SK-N-MC (cell line): ENCODE data around the gene ABCB9.
"Not testable (repeated sequence)": the region's sequence is repeated elsewhere in the genome, so short reads cannot be mapped to it uniquely, and the experiment has no call there.

ENCODE experiments used
- DNase-seq: peaks from one replicate; pipeline ENCODE4 v3.0.0-alpha.2; 2011; ENCODE audit warnings: low read depth, low spot score
- H3K27ac ChIP-seq: fragments of 200-600 bp; sonication (generic); 2 replicates; pipeline ENCODE4 v1.5.1; 2016; ENCODE audit warnings: mixed run types
- H3K36me3 ChIP-seq: fragments of 200-600 bp; sonication (generic); 2 replicates; pipeline ENCODE4 v1.6.1; 2017; ENCODE audit warnings: antibody characterized with exemption, low read length, mixed read lengths; ENCODE audit not compliant: insufficient read depth
- H3K4me3 ChIP-seq: fragments of 200-600 bp; sonication (generic); 2 replicates; pipeline ENCODE4 v1.5.1; 2016
- H3K9ac ChIP-seq: fragments of 200-600 bp; sonication (generic); 2 replicates; pipeline ENCODE4 v1.8.0; 2017; ENCODE audit warnings: mixed run types, mixed read lengths; ENCODE audit not compliant: insufficient read length
- H3K9me3 ChIP-seq: fragments of 200-600 bp; sonication (generic); 2 replicates; pipeline ENCODE4 v1.6.1; 2017; ENCODE audit warnings: low read depth, mild to moderate bottlenecking, antibody characterized with exemption, low read length, moderate library complexity, mixed read lengths
- EZH2 ChIP-seq: fragments of 200-600 bp; sonication (generic); IDR thresholded peaks from one replicate; pipeline ENCODE4 v1.6.1; 2017; ENCODE audit warnings: antibody characterized with exemption
- FOXP2 ChIP-seq: optimal IDR thresholded peaks from 2 replicates; pipeline ENCODE3; 2011; ENCODE audit warnings: mild to moderate bottlenecking, moderate library complexity; ENCODE audit not compliant: insufficient read depth; ENCODE audit errors: extremely low read length, control extremely low read depth
- POLR2AphosphoS5 ChIP-seq: IDR thresholded peaks from 2 replicates; pipeline ENCODE4 v1.6.1; 2012; ENCODE audit warnings: mild to moderate bottlenecking, low read depth, low read length, borderline replicate concordance

The ABCB9 gene

GRCh38 chr12:122909442-122910288 is 56.6 kb downstream of the ABCB9 start:
- DNase-seq, result no peak
- Histone ChIP-seq H3K27ac (no peak overlapping the region), H3K36me3 (no peaks in the 10 kb centered on the region), H3K4me3 (no peak overlapping the region), H3K9ac (no peak overlapping the region), H3K9me3 (no peaks in the 10 kb centered on the region)
- TF ChIP-seq EZH2, result no peak
- no peak for TF ChIP-seq FOXP2
- TF ChIP-seq POLR2AphosphoS5, result no peak

GRCh38 chr12:122908915-122909314 is 57.3 kb downstream of the ABCB9 start:
- Histone ChIP-seq H3K4me3 (no peak overlapping the region), H3K9ac (no peak overlapping the region), H3K9me3 (no peaks in the 10 kb centered on the region), H3K36me3 (no peaks in the 10 kb centered on the region), H3K27ac (no peak overlapping the region)
- TF ChIP-seq EZH2 (no peak), FOXP2 (no peak), POLR2AphosphoS5 (no peak)
- no peak for DNase-seq

GRCh38 chr12:122905258-122905657 is 61.0 kb downstream of the ABCB9 start:
- H3K36me3 ChIP-seq, H3K9me3 ChIP-seq, H3K4me3 ChIP-seq, DNase-seq, H3K27ac ChIP-seq, H3K9ac ChIP-seq: not testable (repeated sequence)

GRCh38 chr12:122903693-122904034 is 62.6 kb downstream of the ABCB9 start:
- no peak overlapping the region for H3K27ac ChIP-seq
- no peaks in the 10 kb centered on the region for H3K36me3 ChIP-seq
- no peaks in the 10 kb centered on the region for H3K9me3 ChIP-seq
- no peak overlapping the region for H3K9ac ChIP-seq
- no peak for DNase-seq
- TF ChIP-seq POLR2AphosphoS5, result no peak
- no peak for TF ChIP-seq EZH2
- TF ChIP-seq FOXP2, result no peak
- no peak overlapping the region for H3K4me3 ChIP-seq

GRCh38 chr12:122902854-122903692 is 63.2 kb downstream of the ABCB9 start:
- no peak for DNase-seq
- Histone ChIP-seq H3K9me3 (no peaks in the 10 kb centered on the region), H3K27ac (no peak overlapping the region)

GRCh38 chr12:122899887-122900286 is 66.4 kb downstream of the ABCB9 start:
- TF ChIP-seq POLR2AphosphoS5 (no peak), EZH2 (no peak), FOXP2 (no peak)
- Histone ChIP-seq H3K27ac (no peak overlapping the region), H3K36me3 (no peaks in the 10 kb centered on the region), H3K9me3 (no peaks in the 10 kb centered on the region), H3K9ac (no peak overlapping the region), H3K4me3 (no peak overlapping the region)
- DNase-seq, result no peak

More at GRCh38 chr12:122902854-122903692, 63.2 kb downstream of the ABCB9 start:
- TF ChIP-seq POLR2AphosphoS5 (no peak), EZH2 (no peak), FOXP2 (no peak)
- Histone ChIP-seq H3K4me3 (no peak overlapping the region), H3K9ac (no peak overlapping the region), H3K36me3 (no peaks in the 10 kb centered on the region)

- Histone ChIP-seq H3K4me3 (no peak overlapping the region; the same call in 1 of the 2 replicates), H3K9ac (no peak overlapping the region), H3K9me3 (no peaks in the 10 kb centered on the region), H3K36me3 (no peaks in the 10 kb centered on the region), H3K27ac (no peak overlapping the region)
- DNase-seq, result no peak
- no peak for TF ChIP-seq POLR2AphosphoS5
- no peak for TF ChIP-seq EZH2
- TF ChIP-seq FOXP2, result no peak
These were observed 69.6 kb downstream of the ABCB9 start for GRCh38 chr12:122896662-122897061.

GRCh38 chr12:122895704-122896636 is 70.3 kb downstream of the ABCB9 start, which contains the start of gene VPS37B:
Gene VPS37B, minus strand, starts transcription at chr12:122896124. Its CDS starts 62 bp downstream, at chr12:122896062.
- H3K27ac ChIP-seq, result peak within 1 kb of the TSS; percentile 26; the same call in 1 of the 2 replicates

More at GRCh38 chr12:122895704-122896636, 70.3 kb downstream of the ABCB9 start, which contains the start of gene VPS37B:
- no peak for TF ChIP-seq FOXP2
- TF ChIP-seq POLR2AphosphoS5, result peak; percentile 78
- H3K36me3 ChIP-seq, result no peaks in the 10 kb centered on the region
- H3K9me3 ChIP-seq, result no peaks in the 10 kb centered on the region
- H3K4me3 ChIP-seq, result peak within 1 kb of the TSS; percentile 93
- peak within 1 kb of the TSS; percentile 93 for H3K9ac ChIP-seq
- no peak for DNase-seq
